WTC11 (cell line): Measurements from ENCODE around the gene TTI1. TPM values are rescaled to one million over a fixed set of nuclear protein-coding genes. Genes with fewer than 3 reads are reported as not detected.

Source experiments
- ATAC-seq: fragments of 200-7000 bp; cut with Tn5 transposase; 2 replicates; pipeline ENCODE4 v1.10.0; 2021; ENCODE audit warnings: mild to moderate bottlenecking, moderate library complexity
- CTCF ChIA-PET: fragments of 300-600 bp; sonication (Branson Sonifier 250); formaldehyde crosslinking; loops from one replicate; lab custom pipeline; 2021; ENCODE audit warnings: antibody characterized with exemption; lab: Charles Lee
- POLR2A ChIA-PET: fragments of 350-600 bp; sonication (Branson Sonifier 250); formaldehyde crosslinking; loops from one replicate; lab custom pipeline; 2021; ENCODE audit warnings: antibody characterized with exemption; lab: Charles Lee
- DNase-seq: peaks from one replicate; pipeline ENCODE4 v3.0.0; 2021; ENCODE audit warnings: low spot score
- H3K27ac Mint-ChIP-seq: 2 replicates; pipeline ENCODE4 v1.8.0; 2021; ENCODE audit warnings: mixed read lengths
- H3K27me3 Mint-ChIP-seq: 2 replicates; pipeline ENCODE4 v1.8.0; 2021; ENCODE audit warnings: low read depth, mild to moderate bottlenecking, moderate library complexity, mixed read lengths
- H3K36me3 Mint-ChIP-seq: 2 replicates; pipeline ENCODE4 v1.8.0; 2021; ENCODE audit warnings: mixed read lengths
- H3K4me1 Mint-ChIP-seq: 2 replicates; pipeline ENCODE4 v1.8.0; 2022; ENCODE audit warnings: mixed read lengths
- H3K4me3 Mint-ChIP-seq: 2 replicates; pipeline ENCODE4 v1.8.0; 2021; ENCODE audit warnings: mild to moderate bottlenecking, moderate library complexity, mixed read lengths
- H3K9me3 Mint-ChIP-seq: 2 replicates; pipeline ENCODE4 v1.8.0; 2021; ENCODE audit warnings: mixed read lengths
- ESRRA ChIP-seq: sonication (generic); formaldehyde crosslinking; IDR thresholded peaks from 2 replicates; pipeline ENCODE4 v1.8.1; 2022; ENCODE audit warnings: mild to moderate bottlenecking, missing genetic modification reagents, borderline replicate concordance
- FOXJ3 ChIP-seq: sonication (generic); formaldehyde crosslinking; IDR thresholded peaks from 2 replicates; pipeline ENCODE4 v1.9.0; 2021; ENCODE audit warnings: missing genetic modification reagents, mild to moderate bottlenecking, borderline replicate concordance
- JAZF1 ChIP-seq: fragments of 250-450 bp; sonication (Bioruptor Pico); IDR thresholded peaks from 2 replicates; pipeline ENCODE4 v1.9.0; 2021; ENCODE audit warnings: moderate library complexity, mild to moderate bottlenecking, inconsistent platforms
- SMAD3 ChIP-seq: sonication (generic); formaldehyde crosslinking; IDR thresholded peaks from 2 replicates; pipeline ENCODE4 v1.8.0; 2022; ENCODE audit warnings: missing genetic modification reagents, mild to moderate bottlenecking, borderline replicate concordance
- SP1 ChIP-seq: sonication (generic); formaldehyde crosslinking; conservative IDR thresholded peaks from 2 replicates; pipeline ENCODE4 v1.8.1; 2022; ENCODE audit warnings: missing genetic modification reagents
- TEAD4 ChIP-seq: sonication (generic); formaldehyde crosslinking; IDR thresholded peaks from 2 replicates; pipeline ENCODE4 v1.8.0; 2022; ENCODE audit warnings: mild to moderate bottlenecking, missing genetic modification reagents
- TP53 ChIP-seq: sonication (generic); formaldehyde crosslinking; IDR thresholded peaks from 2 replicates; pipeline ENCODE4 v1.8.1; 2023; ENCODE audit warnings: mild to moderate bottlenecking, missing genetic modification reagents
- total RNA-seq: library from RNA; stranded (reverse); gene quantifications from 3 replicates; pipeline ENCODE4 v1.2.3, GENCODE V29; 2021
- TF ChIP-seq, protein P1 (sequence below): sonication (generic); formaldehyde crosslinking; IDR thresholded peaks from 2 replicates; pipeline ENCODE4 v1.8.1; 2022; ENCODE audit warnings: mild to moderate bottlenecking, missing genetic modification reagents, moderate library complexity, borderline replicate concordance
- TF ChIP-seq, protein P2 (sequence below): sonication (generic); formaldehyde crosslinking; IDR thresholded peaks from 2 replicates; pipeline ENCODE4 v1.8.0; 2022; ENCODE audit warnings: mild to moderate bottlenecking, missing genetic modification reagents
- TF ChIP-seq, protein P3 (sequence below): sonication (generic); formaldehyde crosslinking; IDR thresholded peaks from 2 replicates; pipeline ENCODE4 v1.8.0; 2023; ENCODE audit warnings: missing genetic modification reagents
- TF ChIP-seq, protein P4 (sequence below): sonication (generic); formaldehyde crosslinking; conservative IDR thresholded peaks from 2 replicates; pipeline ENCODE4 v1.8.1; 2022; ENCODE audit warnings: mild to moderate bottlenecking, missing genetic modification reagents
- TF ChIP-seq, protein P5 (sequence below): fragments of 250-450 bp; sonication (Bioruptor Pico); IDR thresholded peaks from 2 replicates; pipeline ENCODE4 v1.9.0; 2021; ENCODE audit warnings: mild to moderate bottlenecking
- TF ChIP-seq, protein P6 (sequence below): sonication (generic); formaldehyde crosslinking; IDR thresholded peaks from 2 replicates; pipeline ENCODE4 v1.8.1; 2022; ENCODE audit warnings: mild to moderate bottlenecking, moderate library complexity, missing genetic modification reagents
- TF ChIP-seq, protein P7 (sequence below): sonication (generic); formaldehyde crosslinking; IDR thresholded peaks from 2 replicates; pipeline ENCODE4 v1.8.0; 2023; ENCODE audit warnings: missing genetic modification reagents, mild to moderate bottlenecking, borderline replicate concordance
- TF ChIP-seq, protein P8 (sequence below): fragments of 250-450 bp; sonication (Bioruptor Pico); conservative IDR thresholded peaks from 2 replicates; pipeline ENCODE4 v1.9.0; 2021; ENCODE audit warnings: mild to moderate bottlenecking
- TF ChIP-seq, protein P9 (sequence below): sonication (generic); formaldehyde crosslinking; IDR thresholded peaks from 2 replicates; pipeline ENCODE4 v1.8.1; 2023; ENCODE audit warnings: mild to moderate bottlenecking, missing genetic modification reagents

TTI1 gene
- total RNA-seq, 1 experiment from 2014 or later, result 43.5 TPM

DNA sequence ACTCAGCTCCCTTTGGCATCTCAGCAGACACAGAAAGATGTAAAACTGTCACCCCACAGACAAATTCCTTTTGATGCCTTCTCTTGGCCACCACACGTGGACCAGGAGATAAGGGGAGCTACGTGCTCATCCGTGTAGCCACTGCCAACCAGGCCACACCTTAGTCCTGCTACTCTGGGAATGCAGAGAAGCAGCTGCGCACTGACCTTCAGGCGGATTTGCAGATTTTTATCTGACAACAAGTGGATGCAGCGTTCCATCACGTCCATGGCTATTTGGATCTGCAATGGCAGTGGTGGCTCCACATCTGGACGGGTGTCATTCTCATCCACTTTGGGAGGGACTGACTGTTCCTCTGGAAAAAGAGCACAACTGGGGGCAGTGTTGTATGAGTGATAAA lies 30.8 kb downstream of the TTI1 start:
- TF ChIP-seq, protein P1, sequence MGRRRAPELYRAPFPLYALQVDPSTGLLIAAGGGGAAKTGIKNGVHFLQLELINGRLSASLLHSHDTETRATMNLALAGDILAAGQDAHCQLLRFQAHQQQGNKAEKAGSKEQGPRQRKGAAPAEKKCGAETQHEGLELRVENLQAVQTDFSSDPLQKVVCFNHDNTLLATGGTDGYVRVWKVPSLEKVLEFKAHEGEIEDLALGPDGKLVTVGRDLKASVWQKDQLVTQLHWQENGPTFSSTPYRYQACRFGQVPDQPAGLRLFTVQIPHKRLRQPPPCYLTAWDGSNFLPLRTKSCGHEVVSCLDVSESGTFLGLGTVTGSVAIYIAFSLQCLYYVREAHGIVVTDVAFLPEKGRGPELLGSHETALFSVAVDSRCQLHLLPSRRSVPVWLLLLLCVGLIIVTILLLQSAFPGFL (CRISPR knock-in tag), result no peak
- TF ChIP-seq FOXJ3 (no peak), ESRRA (CRISPR knock-in tag) (no peak), SMAD3 (CRISPR knock-in tag) (no peak), TEAD4 (CRISPR knock-in tag) (no peak), JAZF1 (CRISPR knock-in tag) (no peak), SP1 (CRISPR knock-in tag) (no peak), TP53 (CRISPR knock-in tag) (no peak)
- TF ChIP-seq, protein P2, sequence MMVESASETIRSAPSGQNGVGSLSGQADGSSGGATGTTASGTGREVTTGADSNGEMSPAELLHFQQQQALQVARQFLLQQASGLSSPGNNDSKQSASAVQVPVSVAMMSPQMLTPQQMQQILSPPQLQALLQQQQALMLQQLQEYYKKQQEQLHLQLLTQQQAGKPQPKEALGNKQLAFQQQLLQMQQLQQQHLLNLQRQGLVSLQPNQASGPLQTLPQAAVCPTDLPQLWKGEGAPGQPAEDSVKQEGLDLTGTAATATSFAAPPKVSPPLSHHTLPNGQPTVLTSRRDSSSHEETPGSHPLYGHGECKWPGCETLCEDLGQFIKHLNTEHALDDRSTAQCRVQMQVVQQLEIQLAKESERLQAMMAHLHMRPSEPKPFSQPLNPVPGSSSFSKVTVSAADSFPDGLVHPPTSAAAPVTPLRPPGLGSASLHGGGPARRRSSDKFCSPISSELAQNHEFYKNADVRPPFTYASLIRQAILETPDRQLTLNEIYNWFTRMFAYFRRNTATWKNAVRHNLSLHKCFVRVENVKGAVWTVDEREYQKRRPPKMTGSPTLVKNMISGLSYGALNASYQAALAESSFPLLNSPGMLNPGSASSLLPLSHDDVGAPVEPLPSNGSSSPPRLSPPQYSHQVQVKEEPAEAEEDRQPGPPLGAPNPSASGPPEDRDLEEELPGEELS (CRISPR knock-in tag), result no peak
- TF ChIP-seq, protein P3, sequence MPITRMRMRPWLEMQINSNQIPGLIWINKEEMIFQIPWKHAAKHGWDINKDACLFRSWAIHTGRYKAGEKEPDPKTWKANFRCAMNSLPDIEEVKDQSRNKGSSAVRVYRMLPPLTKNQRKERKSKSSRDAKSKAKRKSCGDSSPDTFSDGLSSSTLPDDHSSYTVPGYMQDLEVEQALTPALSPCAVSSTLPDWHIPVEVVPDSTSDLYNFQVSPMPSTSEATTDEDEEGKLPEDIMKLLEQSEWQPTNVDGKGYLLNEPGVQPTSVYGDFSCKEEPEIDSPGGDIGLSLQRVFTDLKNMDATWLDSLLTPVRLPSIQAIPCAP (CRISPR knock-in tag), result no peak
- TF ChIP-seq, protein P4, sequence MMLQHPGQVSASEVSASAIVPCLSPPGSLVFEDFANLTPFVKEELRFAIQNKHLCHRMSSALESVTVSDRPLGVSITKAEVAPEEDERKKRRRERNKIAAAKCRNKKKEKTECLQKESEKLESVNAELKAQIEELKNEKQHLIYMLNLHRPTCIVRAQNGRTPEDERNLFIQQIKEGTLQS (CRISPR knock-in tag), result no peak
- TF ChIP-seq, protein P5, sequence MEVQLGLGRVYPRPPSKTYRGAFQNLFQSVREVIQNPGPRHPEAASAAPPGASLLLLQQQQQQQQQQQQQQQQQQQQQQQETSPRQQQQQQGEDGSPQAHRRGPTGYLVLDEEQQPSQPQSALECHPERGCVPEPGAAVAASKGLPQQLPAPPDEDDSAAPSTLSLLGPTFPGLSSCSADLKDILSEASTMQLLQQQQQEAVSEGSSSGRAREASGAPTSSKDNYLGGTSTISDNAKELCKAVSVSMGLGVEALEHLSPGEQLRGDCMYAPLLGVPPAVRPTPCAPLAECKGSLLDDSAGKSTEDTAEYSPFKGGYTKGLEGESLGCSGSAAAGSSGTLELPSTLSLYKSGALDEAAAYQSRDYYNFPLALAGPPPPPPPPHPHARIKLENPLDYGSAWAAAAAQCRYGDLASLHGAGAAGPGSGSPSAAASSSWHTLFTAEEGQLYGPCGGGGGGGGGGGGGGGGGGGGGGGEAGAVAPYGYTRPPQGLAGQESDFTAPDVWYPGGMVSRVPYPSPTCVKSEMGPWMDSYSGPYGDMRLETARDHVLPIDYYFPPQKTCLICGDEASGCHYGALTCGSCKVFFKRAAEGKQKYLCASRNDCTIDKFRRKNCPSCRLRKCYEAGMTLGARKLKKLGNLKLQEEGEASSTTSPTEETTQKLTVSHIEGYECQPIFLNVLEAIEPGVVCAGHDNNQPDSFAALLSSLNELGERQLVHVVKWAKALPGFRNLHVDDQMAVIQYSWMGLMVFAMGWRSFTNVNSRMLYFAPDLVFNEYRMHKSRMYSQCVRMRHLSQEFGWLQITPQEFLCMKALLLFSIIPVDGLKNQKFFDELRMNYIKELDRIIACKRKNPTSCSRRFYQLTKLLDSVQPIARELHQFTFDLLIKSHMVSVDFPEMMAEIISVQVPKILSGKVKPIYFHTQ, result no peak
- TF ChIP-seq, protein P6, sequence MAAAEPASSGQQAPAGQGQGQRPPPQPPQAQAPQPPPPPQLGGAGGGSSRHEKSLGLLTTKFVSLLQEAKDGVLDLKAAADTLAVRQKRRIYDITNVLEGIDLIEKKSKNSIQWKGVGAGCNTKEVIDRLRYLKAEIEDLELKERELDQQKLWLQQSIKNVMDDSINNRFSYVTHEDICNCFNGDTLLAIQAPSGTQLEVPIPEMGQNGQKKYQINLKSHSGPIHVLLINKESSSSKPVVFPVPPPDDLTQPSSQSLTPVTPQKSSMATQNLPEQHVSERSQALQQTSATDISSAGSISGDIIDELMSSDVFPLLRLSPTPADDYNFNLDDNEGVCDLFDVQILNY, result no peak
- TF ChIP-seq, protein P7, sequence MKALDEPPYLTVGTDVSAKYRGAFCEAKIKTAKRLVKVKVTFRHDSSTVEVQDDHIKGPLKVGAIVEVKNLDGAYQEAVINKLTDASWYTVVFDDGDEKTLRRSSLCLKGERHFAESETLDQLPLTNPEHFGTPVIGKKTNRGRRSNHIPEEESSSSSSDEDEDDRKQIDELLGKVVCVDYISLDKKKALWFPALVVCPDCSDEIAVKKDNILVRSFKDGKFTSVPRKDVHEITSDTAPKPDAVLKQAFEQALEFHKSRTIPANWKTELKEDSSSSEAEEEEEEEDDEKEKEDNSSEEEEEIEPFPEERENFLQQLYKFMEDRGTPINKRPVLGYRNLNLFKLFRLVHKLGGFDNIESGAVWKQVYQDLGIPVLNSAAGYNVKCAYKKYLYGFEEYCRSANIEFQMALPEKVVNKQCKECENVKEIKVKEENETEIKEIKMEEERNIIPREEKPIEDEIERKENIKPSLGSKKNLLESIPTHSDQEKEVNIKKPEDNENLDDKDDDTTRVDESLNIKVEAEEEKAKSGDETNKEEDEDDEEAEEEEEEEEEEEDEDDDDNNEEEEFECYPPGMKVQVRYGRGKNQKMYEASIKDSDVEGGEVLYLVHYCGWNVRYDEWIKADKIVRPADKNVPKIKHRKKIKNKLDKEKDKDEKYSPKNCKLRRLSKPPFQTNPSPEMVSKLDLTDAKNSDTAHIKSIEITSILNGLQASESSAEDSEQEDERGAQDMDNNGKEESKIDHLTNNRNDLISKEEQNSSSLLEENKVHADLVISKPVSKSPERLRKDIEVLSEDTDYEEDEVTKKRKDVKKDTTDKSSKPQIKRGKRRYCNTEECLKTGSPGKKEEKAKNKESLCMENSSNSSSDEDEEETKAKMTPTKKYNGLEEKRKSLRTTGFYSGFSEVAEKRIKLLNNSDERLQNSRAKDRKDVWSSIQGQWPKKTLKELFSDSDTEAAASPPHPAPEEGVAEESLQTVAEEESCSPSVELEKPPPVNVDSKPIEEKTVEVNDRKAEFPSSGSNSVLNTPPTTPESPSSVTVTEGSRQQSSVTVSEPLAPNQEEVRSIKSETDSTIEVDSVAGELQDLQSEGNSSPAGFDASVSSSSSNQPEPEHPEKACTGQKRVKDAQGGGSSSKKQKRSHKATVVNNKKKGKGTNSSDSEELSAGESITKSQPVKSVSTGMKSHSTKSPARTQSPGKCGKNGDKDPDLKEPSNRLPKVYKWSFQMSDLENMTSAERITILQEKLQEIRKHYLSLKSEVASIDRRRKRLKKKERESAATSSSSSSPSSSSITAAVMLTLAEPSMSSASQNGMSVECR (CRISPR knock-in tag), result no peak
- TF ChIP-seq, protein P8, sequence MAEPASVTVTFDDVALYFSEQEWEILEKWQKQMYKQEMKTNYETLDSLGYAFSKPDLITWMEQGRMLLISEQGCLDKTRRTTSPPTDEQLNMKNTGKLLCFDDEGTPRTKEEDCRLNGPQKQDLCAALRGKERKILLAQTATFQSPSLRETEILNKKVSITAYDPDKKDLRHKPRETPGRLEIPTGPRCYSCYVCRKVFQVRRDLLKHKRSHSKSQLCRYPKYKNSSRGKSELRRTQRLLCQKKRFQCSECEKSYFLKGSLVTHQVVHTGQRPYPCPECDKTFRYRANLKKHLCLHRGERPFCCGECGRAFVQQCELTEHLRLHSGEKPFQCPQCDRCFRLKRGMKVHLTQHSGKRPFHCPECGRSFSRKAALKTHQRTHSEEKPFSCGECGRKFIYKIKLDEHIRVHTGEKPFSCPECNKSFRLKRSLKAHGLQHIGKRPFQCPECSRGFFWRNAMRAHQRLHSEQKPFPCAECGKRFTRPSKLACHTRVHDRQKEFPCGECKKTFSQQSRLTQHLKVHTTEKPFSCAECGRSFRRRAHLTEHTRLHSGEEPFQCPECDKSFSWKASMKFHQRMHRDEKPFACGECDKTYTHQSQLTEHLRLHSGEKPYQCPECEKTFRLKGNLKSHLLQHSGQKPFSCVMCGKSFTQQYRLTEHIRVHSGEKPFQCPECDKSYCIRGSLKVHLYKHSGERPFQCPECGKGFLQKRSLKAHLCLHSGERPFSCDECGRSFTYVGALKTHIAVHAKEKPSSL (CRISPR knock-in tag), result no peak
- TF ChIP-seq, protein P9, sequence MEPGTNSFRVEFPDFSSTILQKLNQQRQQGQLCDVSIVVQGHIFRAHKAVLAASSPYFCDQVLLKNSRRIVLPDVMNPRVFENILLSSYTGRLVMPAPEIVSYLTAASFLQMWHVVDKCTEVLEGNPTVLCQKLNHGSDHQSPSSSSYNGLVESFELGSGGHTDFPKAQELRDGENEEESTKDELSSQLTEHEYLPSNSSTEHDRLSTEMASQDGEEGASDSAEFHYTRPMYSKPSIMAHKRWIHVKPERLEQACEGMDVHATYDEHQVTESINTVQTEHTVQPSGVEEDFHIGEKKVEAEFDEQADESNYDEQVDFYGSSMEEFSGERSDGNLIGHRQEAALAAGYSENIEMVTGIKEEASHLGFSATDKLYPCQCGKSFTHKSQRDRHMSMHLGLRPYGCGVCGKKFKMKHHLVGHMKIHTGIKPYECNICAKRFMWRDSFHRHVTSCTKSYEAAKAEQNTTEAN (CRISPR knock-in tag), result no peak
- no peak for DNase-seq
- H3K36me3 Mint-ChIP-seq, result peaks cover 52% of the 10 kb centered on the region
- no peaks in the 10 kb centered on the region for H3K9me3 Mint-ChIP-seq
- H3K4me1 Mint-ChIP-seq, result no peaks in the 10 kb centered on the region
- ChIA-PET POLR2A (no interaction called here), CTCF (no interaction called here)
- ATAC-seq, result no peak
- no peak overlapping the region for H3K27ac Mint-ChIP-seq
- no peak overlapping the region for H3K4me3 Mint-ChIP-seq
- no peaks in the 10 kb centered on the region for H3K27me3 Mint-ChIP-seq
